ENCODE data around the gene PUSL1. TPM values are rescaled to one million over a fixed set of nuclear protein-coding genes. Genes with fewer than 3 reads are reported as not detected.

PUSL1 gene
- total RNA-seq, 1 donor from 2014 or later, result 12.6 TPM

DNA sequence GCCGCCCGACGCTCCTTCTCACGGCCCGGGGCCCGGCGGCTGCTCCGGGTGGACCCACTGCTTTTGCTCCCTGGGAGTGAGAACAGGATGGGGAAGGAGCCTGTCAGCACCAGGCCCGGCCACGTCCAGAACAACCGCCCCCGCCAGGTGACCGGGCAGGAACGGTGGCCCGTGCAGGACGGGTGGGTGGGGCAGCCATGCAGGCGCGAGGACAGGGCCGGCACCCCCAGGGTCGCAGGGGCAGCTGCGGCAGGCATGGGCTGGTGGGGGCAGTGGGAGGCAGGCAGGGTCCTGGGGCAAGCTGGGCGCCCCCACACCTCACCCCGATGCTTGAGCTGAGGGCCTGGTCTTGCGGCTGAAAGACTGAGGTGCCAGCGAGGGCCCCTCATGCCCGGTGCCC lies 28.0 kb downstream of the PUSL1 start:
- CTCF ChIA-PET, result no interaction called here

DNA sequence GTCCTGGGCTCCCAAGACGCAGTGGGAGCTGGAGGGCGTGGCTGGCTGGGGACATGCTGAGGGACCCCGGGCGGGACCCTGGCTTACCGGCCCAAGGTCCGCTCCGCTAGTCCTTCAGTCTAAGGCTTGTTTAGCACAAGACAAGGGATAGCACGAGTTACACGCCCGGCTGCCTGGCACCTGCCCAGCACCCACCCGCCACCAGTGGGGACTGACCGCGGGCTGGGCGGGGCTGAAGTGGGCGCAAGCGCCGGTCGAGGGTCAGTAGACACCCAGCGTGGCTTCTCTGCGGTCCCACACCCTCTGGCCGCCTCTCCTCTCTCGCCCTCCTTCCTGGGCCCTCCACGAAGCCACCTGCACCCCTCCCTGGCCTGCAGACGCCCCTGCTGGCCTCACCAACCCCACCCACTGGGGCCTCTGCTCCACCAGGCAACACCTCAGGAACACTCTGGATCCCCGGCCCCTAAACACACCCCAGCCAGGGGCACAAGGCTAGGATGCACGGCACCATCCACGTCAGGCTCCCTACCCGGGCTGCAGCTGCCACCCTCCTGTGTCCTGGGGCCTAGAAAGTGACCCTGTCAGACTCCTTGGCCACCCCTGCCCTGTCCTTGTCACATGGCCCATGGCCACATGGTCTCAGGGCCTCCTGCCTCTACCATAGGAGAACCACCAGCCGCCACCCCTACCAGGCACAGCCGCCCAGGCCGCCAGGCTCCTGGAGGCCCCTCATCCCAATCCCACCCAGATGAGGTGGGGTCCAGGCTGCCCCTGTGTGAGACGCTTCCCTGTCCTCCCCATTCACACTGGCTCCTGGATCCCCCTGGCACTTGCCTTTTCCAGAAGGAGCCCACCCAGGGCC lies 28.8 kb downstream of the PUSL1 start:
- ATAC-seq (ENCODE audit: low read depth), result peak; percentile 23
- no peak overlapping the region for H3K4me3 Mint-ChIP-seq
- H3K36me3 Mint-ChIP-seq (ENCODE audit: low read depth), result peaks cover 15% of the 10 kb centered on the region
- H3K4me1 Mint-ChIP-seq, result no peaks in the 10 kb centered on the region
- TF ChIP-seq, protein P1, sequence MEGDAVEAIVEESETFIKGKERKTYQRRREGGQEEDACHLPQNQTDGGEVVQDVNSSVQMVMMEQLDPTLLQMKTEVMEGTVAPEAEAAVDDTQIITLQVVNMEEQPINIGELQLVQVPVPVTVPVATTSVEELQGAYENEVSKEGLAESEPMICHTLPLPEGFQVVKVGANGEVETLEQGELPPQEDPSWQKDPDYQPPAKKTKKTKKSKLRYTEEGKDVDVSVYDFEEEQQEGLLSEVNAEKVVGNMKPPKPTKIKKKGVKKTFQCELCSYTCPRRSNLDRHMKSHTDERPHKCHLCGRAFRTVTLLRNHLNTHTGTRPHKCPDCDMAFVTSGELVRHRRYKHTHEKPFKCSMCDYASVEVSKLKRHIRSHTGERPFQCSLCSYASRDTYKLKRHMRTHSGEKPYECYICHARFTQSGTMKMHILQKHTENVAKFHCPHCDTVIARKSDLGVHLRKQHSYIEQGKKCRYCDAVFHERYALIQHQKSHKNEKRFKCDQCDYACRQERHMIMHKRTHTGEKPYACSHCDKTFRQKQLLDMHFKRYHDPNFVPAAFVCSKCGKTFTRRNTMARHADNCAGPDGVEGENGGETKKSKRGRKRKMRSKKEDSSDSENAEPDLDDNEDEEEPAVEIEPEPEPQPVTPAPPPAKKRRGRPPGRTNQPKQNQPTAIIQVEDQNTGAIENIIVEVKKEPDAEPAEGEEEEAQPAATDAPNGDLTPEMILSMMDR (IDR thresholded peaks at IDR 0.05), result no peak
- POLR2A ChIA-PET, result no interaction called here
- H3K27me3 Mint-ChIP-seq, result no peaks in the 10 kb centered on the region
- intact Hi-C loops (cut with micrococcal nuclease), result no loop called here
- no peaks in the 10 kb centered on the region for H3K9me3 Mint-ChIP-seq
- DNase-seq, result no peak
- CTCF ChIA-PET, result no interaction called here
- H3K27ac Mint-ChIP-seq, result no peak overlapping the region

More for the DNA sequence above, 28.0 kb downstream of the PUSL1 start:
- H3K4me1 Mint-ChIP-seq, result no peaks in the 10 kb centered on the region
- ATAC-seq (ENCODE audit: low read depth) (no peak), DNase-seq (no peak)
- POLR2A ChIA-PET, result no interaction called here
- TF ChIP-seq, protein P1 (IDR thresholded peaks at IDR 0.05), result no peak
- H3K27ac Mint-ChIP-seq, result no peak overlapping the region
- intact Hi-C loops (cut with micrococcal nuclease), result no loop called here
- H3K9me3 Mint-ChIP-seq, result no peaks in the 10 kb centered on the region
- no peak overlapping the region for H3K4me3 Mint-ChIP-seq
- peaks cover 15% of the 10 kb centered on the region for H3K36me3 Mint-ChIP-seq (ENCODE audit: low read depth)
- H3K27me3 Mint-ChIP-seq, result no peaks in the 10 kb centered on the region

- CTCF ChIA-PET, result no interaction called here
- intact Hi-C loops (cut with micrococcal nuclease), result no loop called here
- POLR2A ChIA-PET, result no interaction called here
- DNase-seq (no peak), ATAC-seq (ENCODE audit: low read depth) (peak; percentile 77)
- Mint-ChIP-seq H3K36me3 (ENCODE audit: low read depth) (peaks cover 15% of the 10 kb centered on the region), H3K4me3 (no peak overlapping the region), H3K4me1 (no peaks in the 10 kb centered on the region), H3K27ac (no peak overlapping the region), H3K9me3 (no peaks in the 10 kb centered on the region), H3K27me3 (no peaks in the 10 kb centered on the region)
- TF ChIP-seq, protein P1 (IDR thresholded peaks at IDR 0.05), result no peak
These were observed 29.4 kb downstream of the PUSL1 start for GRCh38 chr1:1337793-1338147.

- POLR2A ChIA-PET, result no interaction called here
- ATAC-seq (ENCODE audit: low read depth), result no peak
- Mint-ChIP-seq H3K36me3 (ENCODE audit: low read depth) (peaks cover 15% of the 10 kb centered on the region), H3K4me1 (no peaks in the 10 kb centered on the region), H3K9me3 (no peaks in the 10 kb centered on the region), H3K27ac (no peak overlapping the region), H3K4me3 (no peak overlapping the region), H3K27me3 (no peaks in the 10 kb centered on the region)
- intact Hi-C loops (cut with micrococcal nuclease), result no loop called here
- TF ChIP-seq, protein P1 (IDR thresholded peaks at IDR 0.05), result no peak
- CTCF ChIA-PET, result no interaction called here
- DNase-seq, result no peak
These were observed 29.9 kb downstream of the PUSL1 start for GRCh38 chr1:1338278-1338677.

DNA sequence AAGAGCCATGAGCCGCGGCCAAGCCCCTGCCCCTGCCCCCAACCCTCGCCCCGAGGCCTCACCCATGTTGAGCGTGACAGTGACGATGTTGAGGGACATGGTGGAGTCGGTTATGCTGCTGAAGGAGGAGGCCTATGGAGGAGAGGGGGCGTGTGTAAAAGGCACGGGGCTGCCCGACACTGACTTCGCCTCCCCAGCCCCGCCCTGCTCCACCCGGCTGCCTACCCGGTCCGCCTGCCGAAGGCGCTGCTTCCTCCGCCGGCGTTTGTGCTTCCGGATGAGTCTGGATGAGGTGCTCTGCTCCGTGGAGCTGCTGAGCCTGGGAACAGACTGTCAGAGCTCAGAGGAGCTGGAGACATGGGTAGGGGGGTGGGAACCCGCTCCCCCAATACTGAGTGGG lies 31.8 kb downstream of the PUSL1 start:
- H3K27me3 Mint-ChIP-seq, result no peaks in the 10 kb centered on the region
- H3K4me3 Mint-ChIP-seq, result no peak overlapping the region
- ChIA-PET POLR2A (interaction anchor here (0.5 kb wide), 1 partner anchor 86 kb away, joined by 3 read pairs; no protein-coding TSS in a partner anchor), CTCF (no interaction called here)
- peaks cover 15% of the 10 kb centered on the region for H3K36me3 Mint-ChIP-seq (ENCODE audit: low read depth)
- ATAC-seq (ENCODE audit: low read depth) (no peak), DNase-seq (no peak)
- TF ChIP-seq, protein P1 (IDR thresholded peaks at IDR 0.05), result no peak
- no peak overlapping the region for H3K27ac Mint-ChIP-seq
- intact Hi-C loops (cut with micrococcal nuclease), result no loop called here
- peaks cover 2% of the 10 kb centered on the region for H3K4me1 Mint-ChIP-seq
- H3K9me3 Mint-ChIP-seq, result no peaks in the 10 kb centered on the region

Measured in activated B cell treated with CpG ODN at 0.5 μM for 24 hours (primary cell).